Esophagus muscularis mucosa (tissue), 4 donors: ENCODE measurements around the gene ATXN3. TPM values are rescaled to one million over a fixed set of nuclear protein-coding genes. Genes with fewer than 3 reads are reported as not detected.
A peak's percentile ranks its signal among the peaks of the same experiment; 100 is the strongest.

Experiments used
- DNase-seq: peaks from one replicate; pipeline ENCODE4 v3.0.0-alpha.2; 2017; ENCODE audit errors: extremely low spot score
- H3K27ac ChIP-seq, 4 donors: fragments of 200-600 bp; sonication (generic); replicated peaks in 1 of 4; 1 replicate in 3 of 4; 2 replicates in 1 of 4; pipeline ENCODE4 v1.5.1; 2016 to 2019; ENCODE audit warnings: mild to moderate bottlenecking in 1 of 4
- H3K27me3 ChIP-seq, 4 donors: fragments of 200-600 bp; sonication (generic); one replicate each; pipeline versions ENCODE4 v1.5.1 to v1.6.0; 2016 to 2019
- H3K36me3 ChIP-seq, 4 donors: fragments of 200-600 bp; sonication (generic); one replicate each; pipeline ENCODE4 v1.5.1; 2016 to 2019
- H3K4me1 ChIP-seq, 4 donors: fragments of 200-600 bp; sonication (generic); one replicate each; pipeline ENCODE4 v1.5.1; 2016 to 2019
- H3K4me3 ChIP-seq, 4 donors: fragments of 200-600 bp; sonication (generic); 1 replicate in 2 of 4; 2 replicates in 2 of 4; pipeline ENCODE4 v1.5.1; 2016 to 2019; ENCODE audit warnings: mild to moderate bottlenecking in 4 of 4, moderate library complexity in 1 of 4
- H3K9me3 ChIP-seq, 4 donors: fragments of 200-600 bp; sonication (generic); 1 replicate in 3 of 4; 2 replicates in 1 of 4; pipeline ENCODE4 v1.5.1; 2016 to 2019
- CTCF ChIP-seq, 3 experiments: fragments of 200-600 bp in 2 of 3; fragments of 450-650 bp in 1 of 3; sonication (generic) in 2 of 3; IDR thresholded peaks; one replicate each; pipeline ENCODE4 v1.5.1; 2017 to 2019; ENCODE audit warnings: antibody characterized with exemption in 3 of 3, mild to moderate bottlenecking in 2 of 3, moderate library complexity in 1 of 3
- EP300 ChIP-seq: sonication (generic); formaldehyde crosslinking; IDR thresholded peaks from one replicate; pipeline ENCODE4 v1.6.1; 2017; ENCODE audit warnings: antibody characterized with exemption
- POLR2A ChIP-seq: fragments of 450-650 bp; IDR thresholded peaks from one replicate; pipeline ENCODE4 v1.6.1; 2017; ENCODE audit warnings: antibody characterized with exemption, moderate library complexity, mild to moderate bottlenecking, low read depth
- POLR2AphosphoS5 ChIP-seq, 2 donors: sonication (generic); formaldehyde crosslinking; IDR thresholded peaks; one replicate each; pipeline ENCODE4 v1.6.1; 2017; ENCODE audit warnings: antibody characterized with exemption in 2 of 2
- WGBS: methylation state at CpG from one replicate; pipeline ENCODE4 v1.1.5; 2018; 5-methylcytosine and 5-hydroxymethylcytosine counted together
- intact Hi-C: fragments of 100-400 bp; cut with DNase I; formaldehyde crosslinking; loops from one replicate; pipeline ENCODE4 v1.15.1; 2023
- total RNA-seq, 4 donors: library from RNA; depleted of rRNA; stranded (reverse); fragments of >200 nt; gene quantifications; one replicate each; pipeline versions ENCODE4 v1.1.0 to v1.2.1, GENCODE V29; 2016

The ATXN3 gene
- total RNA-seq, 4 donors from 2014 or later: 24.1 to 48.9 (median 24.9) TPM

GRCh38 chr14:92041203-92041602, 65.2 kb downstream of the ATXN3 start:
- H3K27me3 ChIP-seq: no peaks in the 10 kb centered on the region
- no peak for DNase-seq
- peak overlapping the region in 3 of 4 donors; percentile 96 to 98 (median 97) for H3K27ac ChIP-seq
- peaks cover 21 to 43% (median 38%) of the 10 kb centered on the region in 4 donors for H3K4me1 ChIP-seq
- TF ChIP-seq POLR2A: no peak
- TF ChIP-seq CTCF (IDR thresholded peaks at IDR 0.05): no peak
- no peak for TF ChIP-seq POLR2AphosphoS5 (IDR thresholded peaks at IDR 0.05)
- TF ChIP-seq EP300: no peak
- H3K4me3 ChIP-seq: peak overlapping the region in 3 of 4 donors; percentile 77 to 92 (median 90)
- H3K9me3 ChIP-seq: peaks cover 0 to 5% (median 0%) of the 10 kb centered on the region in 4 donors
- 89% methylated on average over 10 of the region's 10 CpGs for WGBS
- peaks cover 0 to 39% (median 12%) of the 10 kb centered on the region in 4 donors for H3K36me3 ChIP-seq
- intact Hi-C loops: loop anchor here (5.0 kb wide), 1 partner anchor 66 kb away; the partner anchor contains the start of gene ATXN3

GRCh38 chr14:92040431-92041051, 65.8 kb downstream of the ATXN3 start:
- intact Hi-C loops: loop anchor here (5.0 kb wide), 1 partner anchor 67 kb away; the partner anchor contains the start of gene ATXN3
- Histone ChIP-seq H3K4me1 (peaks cover 21 to 49% (median 45%) of the 10 kb centered on the region in 4 donors), H3K4me3 (peak overlapping the region; percentile 77 to 92 (median 88)), H3K27me3 (no peaks in the 10 kb centered on the region), H3K9me3 (no peaks in the 10 kb centered on the region), H3K36me3 (peaks cover 0 to 33% (median 9%) of the 10 kb centered on the region in 4 donors), H3K27ac (peak overlapping the region; percentile 94 to 98 (median 96))
- TF ChIP-seq POLR2A (no peak), EP300 (no peak), POLR2AphosphoS5 (IDR thresholded peaks at IDR 0.05) (no peak), CTCF (IDR thresholded peaks at IDR 0.05) (no peak)
- WGBS: 4% methylated on average over 13 of the region's 13 CpGs
- peak; percentile 60 for DNase-seq

GRCh38 chr14:92039719-92040430, 66.5 kb downstream of the ATXN3 start, which contains the start of gene TRIP11:
TRIP11 (minus strand) TSS chr14:92040059; CDS start chr14:92039685, 374 bp downstream.
- intact Hi-C loops: loop anchor here (5.0 kb wide), 1 partner anchor 67 kb away; the partner anchor contains the start of gene ATXN3
- WGBS: under 1% methylated on average over 29 of the region's 57 CpGs

More at GRCh38 chr14:92039719-92040430, 66.5 kb downstream of the ATXN3 start, which contains the start of gene TRIP11:
- peak; percentile 94 for DNase-seq
- Histone ChIP-seq H3K9me3 (no peaks in the 10 kb centered on the region), H3K27ac (peak within 1 kb of the TSS; percentile 94 to 98 (median 96)), H3K27me3 (no peaks in the 10 kb centered on the region), H3K4me3 (peak within 1 kb of the TSS; percentile 77 to 92 (median 88)), H3K36me3 (peaks cover 0 to 26% (median 9%) of the 10 kb centered on the region in 4 donors), H3K4me1 (peaks cover 21 to 53% (median 48%) of the 10 kb centered on the region in 4 donors)
- TF ChIP-seq POLR2A (peak; percentile 47), EP300 (no peak), CTCF (IDR thresholded peaks at IDR 0.05) (no peak), POLR2AphosphoS5 (IDR thresholded peaks at IDR 0.05) (peak; percentile 86 to 95)
